ENCODE measurements around the gene REG1A. TPM values are rescaled to one million over a fixed set of nuclear protein-coding genes. Genes with fewer than 3 reads are reported as not detected.

The REG1A gene
- total RNA-seq, 2 donors from 2014 or later: not detected

- intact Hi-C loops (cut with DNase I): no loop called here
- H3K4me3 ChIP-seq: no peak overlapping the region
- no peaks in the 10 kb centered on the region for H3K4me1 ChIP-seq (replicated peaks)
- H3K36me3 ChIP-seq: no peaks in the 10 kb centered on the region
- H3K27ac ChIP-seq: no peak overlapping the region
- no peak for TF ChIP-seq POLR2AphosphoS5 (IDR thresholded peaks at IDR 0.05)
- TF ChIP-seq POLR2A (IDR thresholded peaks at IDR 0.05): no peak
- no peak for TF ChIP-seq CTCF (IDR thresholded peaks at IDR 0.05)
- no peaks in the 10 kb centered on the region for H3K9me3 ChIP-seq
- WGBS: 84% methylated on average over 3 of the region's 3 CpGs
- no peak for DNase-seq (ENCODE audit: low spot score)
- no peaks in the 10 kb centered on the region for H3K27me3 ChIP-seq (replicated peaks; ENCODE audit: insufficient read depth)
These were observed 34.9 kb upstream of the REG1A start for GRCh38 chr2:79085382-79085781.

GRCh38 chr2:79086255-79086654, 34.0 kb upstream of the REG1A start:
- WGBS: 42% methylated on average over 4 of the region's 4 CpGs
- Histone ChIP-seq H3K4me1 (replicated peaks) (no peaks in the 10 kb centered on the region), H3K27ac (no peak overlapping the region), H3K36me3 (no peaks in the 10 kb centered on the region), H3K4me3 (no peak overlapping the region), H3K9me3 (no peaks in the 10 kb centered on the region), H3K27me3 (replicated peaks; ENCODE audit: insufficient read depth) (no peaks in the 10 kb centered on the region)
- intact Hi-C loops (cut with DNase I): no loop called here
- TF ChIP-seq CTCF (IDR thresholded peaks at IDR 0.05) (no peak), POLR2AphosphoS5 (IDR thresholded peaks at IDR 0.05) (no peak), POLR2A (IDR thresholded peaks at IDR 0.05) (no peak)
- no peak for DNase-seq (ENCODE audit: low spot score)

GRCh38 chr2:79087785-79088364, 32.4 kb upstream of the REG1A start, which contains the start of gene REG1B:
TSS of gene REG1B (minus strand) at chr2:79087993. CDS start at chr2:79087612, 381 bp downstream.
- DNase-seq (ENCODE audit: low spot score): no peak

GRCh38 chr2:79090693-79091092, 29.6 kb upstream of the REG1A start:
- 23% methylated on average over 4 of the region's 4 CpGs for WGBS
- Histone ChIP-seq H3K27ac (no peak overlapping the region), H3K27me3 (replicated peaks; ENCODE audit: insufficient read depth) (no peaks in the 10 kb centered on the region), H3K4me1 (replicated peaks) (no peaks in the 10 kb centered on the region), H3K36me3 (no peaks in the 10 kb centered on the region), H3K9me3 (no peaks in the 10 kb centered on the region), H3K4me3 (no peak overlapping the region)
- no peak for TF ChIP-seq CTCF (IDR thresholded peaks at IDR 0.05)
- TF ChIP-seq POLR2AphosphoS5 (IDR thresholded peaks at IDR 0.05): no peak
- no peak for TF ChIP-seq POLR2A (IDR thresholded peaks at IDR 0.05)
- intact Hi-C loops (cut with DNase I): no loop called here
- no peak for DNase-seq (ENCODE audit: low spot score)

More at GRCh38 chr2:79087785-79088364, 32.4 kb upstream of the REG1A start, which contains the start of gene REG1B:
- no peaks in the 10 kb centered on the region for H3K36me3 ChIP-seq
- H3K4me3 ChIP-seq: no peak within 1 kb of the TSS
- intact Hi-C loops (cut with DNase I): no loop called here
- 83% methylated on average over 2 of the region's 2 CpGs for WGBS
- no peaks in the 10 kb centered on the region for H3K9me3 ChIP-seq
- TF ChIP-seq POLR2AphosphoS5 (IDR thresholded peaks at IDR 0.05) (no peak), CTCF (IDR thresholded peaks at IDR 0.05) (no peak), POLR2A (IDR thresholded peaks at IDR 0.05) (no peak)
- no peak within 1 kb of the TSS for H3K27ac ChIP-seq
- H3K27me3 ChIP-seq (replicated peaks; ENCODE audit: insufficient read depth): no peaks in the 10 kb centered on the region
- H3K4me1 ChIP-seq (replicated peaks): no peaks in the 10 kb centered on the region

- no peaks in the 10 kb centered on the region for H3K9me3 ChIP-seq
- intact Hi-C loops (cut with DNase I): no loop called here
- no peak overlapping the region for H3K27ac ChIP-seq
- no peaks in the 10 kb centered on the region for H3K4me1 ChIP-seq (replicated peaks)
- no peaks in the 10 kb centered on the region for H3K27me3 ChIP-seq (replicated peaks; ENCODE audit: insufficient read depth)
- H3K36me3 ChIP-seq: no peaks in the 10 kb centered on the region
- DNase-seq (ENCODE audit: low spot score): no peak
- no peak for TF ChIP-seq CTCF (IDR thresholded peaks at IDR 0.05)
- no peak overlapping the region for H3K4me3 ChIP-seq
- WGBS: 91% methylated on average over 6 of the region's 6 CpGs
These were observed 22.4 kb upstream of the REG1A start for GRCh38 chr2:79097843-79098242.

Measured in prostate gland (tissue), 2 donors.